Thyroid gland (tissue), 4 donors: Measurements from ENCODE around the gene SEH1L.

Experiments
- CTCF ChIP-seq, 6 experiments: fragments of 200-600 bp in 3 of 6; fragments of 450-650 bp in 3 of 6; sonication (generic) in 3 of 6; IDR thresholded peaks; one replicate each; pipeline ENCODE4 v1.5.1; 2016 to 2019; ENCODE audit warnings: antibody characterized with exemption in 6 of 6, mild to moderate bottlenecking in 2 of 6, inconsistent platforms in 1 of 6, moderate library complexity in 1 of 6
- POLR2A ChIP-seq, 2 donors: fragments of 450-650 bp; IDR thresholded peaks; one replicate each; pipeline ENCODE4 v1.6.1; 2017; ENCODE audit warnings: antibody characterized with exemption in 2 of 2, mild to moderate bottlenecking in 2 of 2, moderate library complexity in 1 of 2

GRCh38 chr18:12928641-12929040, 19.2 kb upstream of the SEH1L start:
- TF ChIP-seq CTCF (IDR thresholded peaks at IDR 0.05) (no peak), POLR2A (IDR thresholded peaks at IDR 0.05) (no peak)
